HEK293 (cell line): Measurements from ENCODE around the gene OR9G1.

Experiments used
- CTCF ChIA-PET: fragments of 350-600 bp; formaldehyde crosslinking; extraction: SDS; loops from one replicate; lab custom pipeline; 2021; ENCODE audit warnings: antibody characterized with exemption; lab: Yijun Ruan, JAX
- POLR2A ChIA-PET: fragments of 300-600 bp; formaldehyde crosslinking; extraction: SDS; loops from one replicate; lab custom pipeline; 2020; ENCODE audit warnings: antibody characterized with exemption, inconsistent platforms; lab: Yijun Ruan, JAX
- H3K27ac ChIP-seq: fragments of 200-500 bp; sonication (Bioruptor generic); 2 replicates; pipeline ENCODE4 v1.5.1; 2014; ENCODE audit warnings: low read depth, low read length, control low read depth, inconsistent platforms; ENCODE audit errors: extremely low read depth
- H3K36me3 ChIP-seq, 2 experiments: fragments of 200-500 bp in 1 of 2; sonication (Bioruptor generic) in 1 of 2; 1 replicate in 1 of 2; 2 replicates in 1 of 2; pipeline ENCODE4 v1.5.1; 2014 to 2017; ENCODE audit warnings: inconsistent platforms in 2 of 2, low read length in 2 of 2; ENCODE audit not compliant: control insufficient read depth in 2 of 2, insufficient read depth in 1 of 2
- H3K4me1 ChIP-seq: fragments of 200-500 bp; sonication (Bioruptor generic); 2 replicates; pipeline ENCODE4 v1.5.1; 2014; ENCODE audit warnings: mild to moderate bottlenecking, low read length, inconsistent platforms; ENCODE audit not compliant: control insufficient read depth, insufficient read depth
- H3K4me3 ChIP-seq: 2 replicates; pipeline ENCODE4 v1.5.1; 2011; ENCODE audit warnings: low read depth, mild to moderate bottlenecking, control low read depth, low read length, moderate library complexity
- H3K9me3 ChIP-seq: fragments of 200-500 bp; sonication (Bioruptor generic); 2 replicates; pipeline ENCODE4 v1.5.1; 2014; ENCODE audit warnings: low read depth, low read length, inconsistent platforms; ENCODE audit not compliant: control insufficient read depth, insufficient read depth
- BCL6B ChIP-seq: fragments of 450-650 bp; formaldehyde crosslinking; IDR thresholded peaks from 2 replicates; pipeline ENCODE4 v1.5.1; 2017; ENCODE audit warnings: missing biosample characterization, missing genetic modification characterization
- KLF1 ChIP-seq: fragments of 450-650 bp; formaldehyde crosslinking; IDR thresholded peaks from 2 replicates; pipeline ENCODE4 v1.5.1; 2016; ENCODE audit warnings: missing biosample characterization, missing genetic modification characterization
- ZBTB20 ChIP-seq: fragments of 450-650 bp; formaldehyde crosslinking; IDR thresholded peaks from 2 replicates; pipeline ENCODE4 v1.5.1; 2016; ENCODE audit warnings: missing biosample characterization, missing genetic modification characterization
- ZEB2 ChIP-seq: fragments of 450-650 bp; formaldehyde crosslinking; IDR thresholded peaks from 2 replicates; pipeline ENCODE4 v1.5.1; 2016; ENCODE audit warnings: missing biosample characterization, missing genetic modification characterization
- ZFHX2 ChIP-seq: fragments of 450-650 bp; formaldehyde crosslinking; conservative IDR thresholded peaks from 2 replicates; pipeline ENCODE4 v1.5.1; 2016; ENCODE audit warnings: missing biosample characterization, missing genetic modification characterization
- ZFP69B ChIP-seq: fragments of 450-650 bp; formaldehyde crosslinking; IDR thresholded peaks from 2 replicates; pipeline ENCODE4 v1.5.1; 2016; ENCODE audit warnings: missing biosample characterization, missing genetic modification characterization
- ZNF133 ChIP-seq: fragments of 450-650 bp; formaldehyde crosslinking; IDR thresholded peaks from 2 replicates; pipeline ENCODE4 v1.5.1; 2016; ENCODE audit warnings: missing biosample characterization, missing genetic modification characterization
- ZNF214 ChIP-seq: fragments of 450-650 bp; formaldehyde crosslinking; IDR thresholded peaks from 2 replicates; pipeline ENCODE4 v1.5.1; 2017; ENCODE audit warnings: missing biosample characterization, mild to moderate bottlenecking, missing genetic modification characterization, borderline replicate concordance
- ZNF221 ChIP-seq: fragments of 450-650 bp; formaldehyde crosslinking; IDR thresholded peaks from 2 replicates; pipeline ENCODE4 v1.5.1; 2017; ENCODE audit warnings: missing biosample characterization, missing genetic modification characterization, borderline replicate concordance
- ZNF449 ChIP-seq: fragments of 450-650 bp; formaldehyde crosslinking; IDR thresholded peaks from 2 replicates; pipeline ENCODE4 v1.5.1; 2017; ENCODE audit warnings: missing biosample characterization, mild to moderate bottlenecking, missing genetic modification characterization, moderate library complexity
- ZNF530 ChIP-seq: fragments of 450-650 bp; formaldehyde crosslinking; IDR thresholded peaks from 2 replicates; pipeline ENCODE4 v1.5.1; 2016; ENCODE audit warnings: low read depth, missing biosample characterization, missing genetic modification characterization
- ZNF548 ChIP-seq: fragments of 450-650 bp; formaldehyde crosslinking; IDR thresholded peaks from 2 replicates; pipeline ENCODE4 v1.5.1; 2016; ENCODE audit warnings: missing biosample characterization, missing genetic modification characterization
- ZNF664 ChIP-seq: fragments of 450-650 bp; formaldehyde crosslinking; IDR thresholded peaks from 2 replicates; pipeline ENCODE4 v1.5.1; 2016; ENCODE audit warnings: missing biosample characterization, missing genetic modification characterization
- TF ChIP-seq, protein P1 (sequence below): fragments of 450-650 bp; formaldehyde crosslinking; IDR thresholded peaks from 2 replicates; pipeline ENCODE4 v1.5.1; 2017; ENCODE audit warnings: missing biosample characterization, missing genetic modification characterization
- TF ChIP-seq, protein P2 (sequence below): fragments of 450-650 bp; formaldehyde crosslinking; IDR thresholded peaks from 2 replicates; pipeline ENCODE4 v1.5.1; 2016; ENCODE audit warnings: missing biosample characterization, missing genetic modification characterization, borderline replicate concordance

Gene OR9G1

GRCh38 chr11:56700914-56701485 lies 2.1 kb downstream of the OR9G1 start (continued):
- no peak for TF ChIP-seq ZNF449 (tag by site-specific recombination)

GRCh38 chr11:56705784-56706396 lies 7.0 kb downstream of the OR9G1 start:
- ChIA-PET CTCF (interaction anchor here (0.5 kb wide), 1 partner anchor 10 kb away, joined by 3 read pairs; no protein-coding TSS in a partner anchor), POLR2A (no interaction called here)
- Histone ChIP-seq H3K9me3 (no peaks in the 10 kb centered on the region), H3K36me3 (no peaks in the 10 kb centered on the region), H3K4me1 (no peaks in the 10 kb centered on the region), H3K4me3 (no peak overlapping the region)
- no peak for TF ChIP-seq ZNF530 (tag by site-specific recombination)
- TF ChIP-seq, protein P1, sequence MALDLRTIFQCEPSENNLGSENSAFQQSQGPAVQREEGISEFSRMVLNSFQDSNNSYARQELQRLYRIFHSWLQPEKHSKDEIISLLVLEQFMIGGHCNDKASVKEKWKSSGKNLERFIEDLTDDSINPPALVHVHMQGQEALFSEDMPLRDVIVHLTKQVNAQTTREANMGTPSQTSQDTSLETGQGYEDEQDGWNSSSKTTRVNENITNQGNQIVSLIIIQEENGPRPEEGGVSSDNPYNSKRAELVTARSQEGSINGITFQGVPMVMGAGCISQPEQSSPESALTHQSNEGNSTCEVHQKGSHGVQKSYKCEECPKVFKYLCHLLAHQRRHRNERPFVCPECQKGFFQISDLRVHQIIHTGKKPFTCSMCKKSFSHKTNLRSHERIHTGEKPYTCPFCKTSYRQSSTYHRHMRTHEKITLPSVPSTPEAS (tag by site-specific recombination) = no peak
- TF ChIP-seq ZEB2 (tag by site-specific recombination) = no peak
- TF ChIP-seq KLF1 (tag by site-specific recombination) = no peak
- no peak for TF ChIP-seq ZFHX2 (tag by site-specific recombination)
- no peak for TF ChIP-seq ZNF548 (tag by site-specific recombination)
- TF ChIP-seq ZNF133 = no peak
- TF ChIP-seq ZBTB20 (tag by site-specific recombination) = no peak
- TF ChIP-seq, protein P2, sequence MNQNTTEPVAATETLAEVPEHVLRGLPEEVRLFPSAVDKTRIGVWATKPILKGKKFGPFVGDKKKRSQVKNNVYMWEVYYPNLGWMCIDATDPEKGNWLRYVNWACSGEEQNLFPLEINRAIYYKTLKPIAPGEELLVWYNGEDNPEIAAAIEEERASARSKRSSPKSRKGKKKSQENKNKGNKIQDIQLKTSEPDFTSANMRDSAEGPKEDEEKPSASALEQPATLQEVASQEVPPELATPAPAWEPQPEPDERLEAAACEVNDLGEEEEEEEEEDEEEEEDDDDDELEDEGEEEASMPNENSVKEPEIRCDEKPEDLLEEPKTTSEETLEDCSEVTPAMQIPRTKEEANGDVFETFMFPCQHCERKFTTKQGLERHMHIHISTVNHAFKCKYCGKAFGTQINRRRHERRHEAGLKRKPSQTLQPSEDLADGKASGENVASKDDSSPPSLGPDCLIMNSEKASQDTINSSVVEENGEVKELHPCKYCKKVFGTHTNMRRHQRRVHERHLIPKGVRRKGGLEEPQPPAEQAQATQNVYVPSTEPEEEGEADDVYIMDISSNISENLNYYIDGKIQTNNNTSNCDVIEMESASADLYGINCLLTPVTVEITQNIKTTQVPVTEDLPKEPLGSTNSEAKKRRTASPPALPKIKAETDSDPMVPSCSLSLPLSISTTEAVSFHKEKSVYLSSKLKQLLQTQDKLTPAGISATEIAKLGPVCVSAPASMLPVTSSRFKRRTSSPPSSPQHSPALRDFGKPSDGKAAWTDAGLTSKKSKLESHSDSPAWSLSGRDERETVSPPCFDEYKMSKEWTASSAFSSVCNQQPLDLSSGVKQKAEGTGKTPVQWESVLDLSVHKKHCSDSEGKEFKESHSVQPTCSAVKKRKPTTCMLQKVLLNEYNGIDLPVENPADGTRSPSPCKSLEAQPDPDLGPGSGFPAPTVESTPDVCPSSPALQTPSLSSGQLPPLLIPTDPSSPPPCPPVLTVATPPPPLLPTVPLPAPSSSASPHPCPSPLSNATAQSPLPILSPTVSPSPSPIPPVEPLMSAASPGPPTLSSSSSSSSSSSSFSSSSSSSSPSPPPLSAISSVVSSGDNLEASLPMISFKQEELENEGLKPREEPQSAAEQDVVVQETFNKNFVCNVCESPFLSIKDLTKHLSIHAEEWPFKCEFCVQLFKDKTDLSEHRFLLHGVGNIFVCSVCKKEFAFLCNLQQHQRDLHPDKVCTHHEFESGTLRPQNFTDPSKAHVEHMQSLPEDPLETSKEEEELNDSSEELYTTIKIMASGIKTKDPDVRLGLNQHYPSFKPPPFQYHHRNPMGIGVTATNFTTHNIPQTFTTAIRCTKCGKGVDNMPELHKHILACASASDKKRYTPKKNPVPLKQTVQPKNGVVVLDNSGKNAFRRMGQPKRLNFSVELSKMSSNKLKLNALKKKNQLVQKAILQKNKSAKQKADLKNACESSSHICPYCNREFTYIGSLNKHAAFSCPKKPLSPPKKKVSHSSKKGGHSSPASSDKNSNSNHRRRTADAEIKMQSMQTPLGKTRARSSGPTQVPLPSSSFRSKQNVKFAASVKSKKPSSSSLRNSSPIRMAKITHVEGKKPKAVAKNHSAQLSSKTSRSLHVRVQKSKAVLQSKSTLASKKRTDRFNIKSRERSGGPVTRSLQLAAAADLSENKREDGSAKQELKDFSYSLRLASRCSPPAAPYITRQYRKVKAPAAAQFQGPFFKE (tag by site-specific recombination) = no peak
- no peak for TF ChIP-seq ZNF214 (tag by site-specific recombination)
- TF ChIP-seq, all 188 proteins: peak for 0
- no peak overlapping the region for H3K27ac ChIP-seq

DNA sequence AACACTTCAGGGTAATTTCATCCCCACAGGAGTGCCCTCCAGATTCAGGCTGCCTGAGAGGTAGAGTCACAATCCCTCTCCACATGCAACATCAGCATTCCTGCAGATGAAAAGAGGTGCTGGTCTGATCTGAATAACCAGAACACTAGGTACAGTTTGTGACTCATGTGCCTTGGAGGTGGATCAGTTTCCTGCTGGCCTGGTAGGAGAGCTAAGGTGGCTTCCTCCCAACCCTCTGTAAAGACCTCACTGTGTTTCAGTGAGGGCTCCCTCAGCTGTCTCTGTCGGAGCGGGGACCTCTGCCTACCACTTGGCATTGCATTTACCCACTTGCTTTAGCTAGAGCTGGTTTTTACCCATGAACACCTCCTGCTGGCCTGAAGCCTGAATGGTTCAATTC lies 7.6 kb downstream of the OR9G1 start:
- TF ChIP-seq ZFP69B (tag by site-specific recombination) (no peak), ZNF664 (no peak), BCL6B (tag by site-specific recombination) (no peak), ZNF221 (tag by site-specific recombination) (no peak)
- ChIA-PET POLR2A (no interaction called here), CTCF (interaction anchor here (0.5 kb wide), 1 partner anchor 9 kb away, joined by 3 read pairs; no protein-coding TSS in a partner anchor)
- H3K4me3 ChIP-seq = no peak overlapping the region
- no peak overlapping the region for H3K27ac ChIP-seq
- no peaks in the 10 kb centered on the region for H3K36me3 ChIP-seq
- no peaks in the 10 kb centered on the region for H3K9me3 ChIP-seq
- H3K4me1 ChIP-seq = no peaks in the 10 kb centered on the region
